SU-DHL-6 (cell line): ENCODE data around the gene TNNC1.
A peak's percentile ranks its signal among the peaks of the same experiment; 100 is the strongest.

Source experiments
- H2AFZ ChIP-seq: fragments of 200-600 bp; sonication (generic); 2 replicates; pipeline ENCODE4 v1.6.1; 2014; ENCODE audit warnings: low read depth, mild to moderate bottlenecking, moderate library complexity, mixed read lengths, antibody characterized with exemption, low read length; ENCODE audit not compliant: severe bottlenecking
- H3F3A ChIP-seq: fragments of 200-600 bp; shearing (Covaris generic); 2 replicates; pipeline ENCODE4 v1.6.0; 2016; ENCODE audit warnings: antibody characterized with exemption, mild to moderate bottlenecking; ENCODE audit not compliant: insufficient read depth
- H3K27ac ChIP-seq: fragments of 200-600 bp; sonication (generic); 2 replicates; pipeline ENCODE4 v1.5.1; 2016; ENCODE audit warnings: low read depth, mild to moderate bottlenecking, low read length, moderate library complexity, mixed read lengths
- H3K27me3 ChIP-seq: fragments of 200-600 bp; sonication (generic), shearing (Covaris generic); 2 replicates; pipeline ENCODE4 v1.6.0; 2014; ENCODE audit warnings: mild to moderate bottlenecking, low read length
- H3K36me3 ChIP-seq: fragments of 200-600 bp; sonication (generic); 2 replicates; pipeline ENCODE4 v1.6.1; 2014; ENCODE audit warnings: mild to moderate bottlenecking, low read length, mixed read lengths
- H3K4me2 ChIP-seq: fragments of 300-600, 200-600 bp; shearing (Covaris generic), sonication (generic); 2 replicates; pipeline ENCODE4 v1.6.0; 2014; ENCODE audit warnings: low read length, low read depth, mild to moderate bottlenecking; ENCODE audit not compliant: poor library complexity, severe bottlenecking
- H3K4me3 ChIP-seq: fragments of 200-600 bp; sonication (generic); 2 replicates; pipeline ENCODE4 v1.5.1; 2014; ENCODE audit warnings: antibody characterized with exemption, low read length, mild to moderate bottlenecking, mixed read lengths; ENCODE audit not compliant: insufficient read depth, poor library complexity, severe bottlenecking
- H3K79me2 ChIP-seq: fragments of 200-600 bp; sonication (generic); 2 replicates; pipeline ENCODE4 v1.6.1; 2014; ENCODE audit warnings: mild to moderate bottlenecking, low read length, moderate library complexity; ENCODE audit not compliant: insufficient read depth
- H3K9ac ChIP-seq: fragments of 200-600 bp; sonication (generic); 2 replicates; pipeline ENCODE4 v1.7.0; 2014; ENCODE audit warnings: mild to moderate bottlenecking, low read length
- H3K9me2 ChIP-seq: fragments of 200-600 bp; sonication (generic); replicated peaks from 2 replicates; pipeline ENCODE4 v1.6.1; 2014; ENCODE audit warnings: low read length; ENCODE audit not compliant: insufficient read depth
- H3K9me3 ChIP-seq: fragments of 200-600 bp; sonication (generic); 2 replicates; pipeline ENCODE4 v1.6.1; 2014; ENCODE audit warnings: low read length, mixed read lengths; ENCODE audit not compliant: insufficient read depth
- H4K20me1 ChIP-seq: fragments of 200-600 bp; sonication (generic); 2 replicates; pipeline ENCODE4 v1.6.1; 2014; ENCODE audit warnings: low read depth, mild to moderate bottlenecking, antibody characterized with exemption, low read length, moderate library complexity, mixed read lengths
- CTCF ChIP-seq: fragments of 200-600 bp; sonication (generic); IDR thresholded peaks from one replicate; pipeline ENCODE4 v1.5.1; 2017; ENCODE audit warnings: antibody characterized with exemption, mild to moderate bottlenecking, low read length, moderate library complexity; ENCODE audit not compliant: insufficient read depth, poor library complexity, severe bottlenecking
- EZH2phosphoT487 ChIP-seq: fragments of 200-600 bp; sonication (generic), shearing (Covaris generic); conservative IDR thresholded peaks from 2 replicates; pipeline ENCODE4 v1.6.1; 2018; ENCODE audit warnings: mild to moderate bottlenecking, antibody characterized with exemption, low read length, moderate library complexity, mixed read lengths

TNNC1 gene

DNA sequence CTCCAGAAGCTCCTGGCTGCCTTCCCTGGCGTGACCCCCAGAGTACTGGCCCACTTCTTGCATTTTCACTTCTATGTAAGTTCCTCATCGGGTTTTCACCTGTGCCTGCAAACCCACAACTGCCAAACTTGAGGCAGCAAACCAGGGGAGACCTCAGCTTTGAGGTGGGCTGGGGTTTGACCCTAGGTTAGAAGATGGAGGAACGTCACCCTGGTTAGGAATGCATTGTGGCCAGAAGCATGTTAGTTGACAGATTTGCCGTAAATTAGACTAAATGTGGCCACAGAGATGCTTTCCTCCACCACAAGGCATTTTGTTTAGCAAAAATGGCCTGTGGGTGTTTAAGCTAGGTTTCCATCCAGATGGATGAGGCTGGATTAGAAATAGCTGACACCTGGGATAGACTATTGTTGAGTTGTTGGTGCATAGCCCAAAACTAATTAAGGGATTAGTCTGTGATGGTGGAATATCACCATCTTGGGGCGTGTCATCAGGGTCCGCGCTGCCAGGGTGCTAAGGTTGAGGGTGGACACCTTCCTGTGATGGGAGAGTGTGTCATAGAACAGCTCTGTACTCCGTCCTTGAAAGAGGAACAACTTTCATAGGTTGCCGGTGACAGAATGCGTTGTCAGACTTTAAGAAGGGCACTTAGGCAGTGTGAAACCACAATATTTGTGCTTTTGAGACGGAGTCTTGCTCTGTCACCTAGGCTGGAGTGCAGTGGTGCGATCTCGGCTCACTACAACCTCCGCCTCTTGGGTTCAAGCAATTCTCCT is 5.1 kb upstream of the TNNC1 start:
- Histone ChIP-seq H4K20me1 (no peaks in the 10 kb centered on the region), H3K9ac (no peak overlapping the region)

DNA sequence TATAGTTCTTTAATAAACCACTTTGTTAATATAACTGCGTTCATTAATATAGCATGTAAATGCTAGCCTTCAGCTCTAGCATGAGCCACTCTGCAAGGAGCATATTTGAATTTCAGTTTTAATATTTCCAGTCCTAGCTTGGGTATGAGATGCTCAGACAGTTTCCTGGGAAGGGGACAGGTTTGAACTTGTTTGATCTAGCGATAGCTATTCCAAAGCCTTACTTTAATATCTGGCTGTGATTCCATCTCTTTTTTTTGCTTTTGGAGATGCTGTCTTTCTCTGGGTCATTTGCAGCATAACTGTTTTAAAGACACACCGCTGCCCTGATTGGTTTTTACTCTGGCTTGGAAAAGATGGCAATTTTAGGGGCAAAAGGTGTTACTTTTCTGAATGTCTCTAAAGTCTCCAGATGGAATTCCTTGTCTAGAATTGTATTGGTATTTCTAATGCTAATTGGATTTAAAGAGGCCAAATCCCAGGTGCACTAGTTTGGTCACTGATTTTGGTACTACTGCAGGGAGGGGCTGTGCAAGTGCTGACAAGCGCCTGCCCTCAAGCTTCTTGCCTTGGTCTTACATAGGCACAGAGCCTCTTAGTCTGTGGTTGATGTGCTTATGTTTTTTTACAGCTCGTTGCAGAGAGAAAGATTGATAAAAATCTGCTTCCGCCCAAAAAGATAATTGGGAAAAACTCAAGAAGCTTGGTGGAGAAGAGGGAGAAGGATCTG is 4.4 kb upstream of the TNNC1 start:
- Histone ChIP-seq H3K9me2 (no peaks in the 10 kb centered on the region), H3K79me2 (peaks cover 14% of the 10 kb centered on the region), H3K4me2 (no peak overlapping the region), H3K9me3 (no peaks in the 10 kb centered on the region), H3K36me3 (peaks cover 3% of the 10 kb centered on the region; the same call in 1 of the 2 replicates), H3K27ac (no peak overlapping the region), H3K4me3 (no peak overlapping the region), H3F3A (peaks cover 10% of the 10 kb centered on the region; the same call in 1 of the 2 replicates), H4K20me1 (no peaks in the 10 kb centered on the region), H2AFZ (no peak overlapping the region), H3K9ac (no peak overlapping the region), H3K27me3 (no peaks in the 10 kb centered on the region)
- no peak for TF ChIP-seq EZH2phosphoT487
- no peak for TF ChIP-seq CTCF

More for the DNA sequence above, 5.1 kb upstream of the TNNC1 start:
- Histone ChIP-seq H3K27ac (no peak overlapping the region), H3K79me2 (peaks cover 14% of the 10 kb centered on the region), H3K27me3 (no peaks in the 10 kb centered on the region), H3K4me3 (no peak overlapping the region), H3K36me3 (peaks cover 3% of the 10 kb centered on the region; the same call in 1 of the 2 replicates), H2AFZ (no peak overlapping the region), H3K9me3 (no peaks in the 10 kb centered on the region), H3K9me2 (no peaks in the 10 kb centered on the region), H3K4me2 (no peak overlapping the region), H3F3A (peaks cover 10% of the 10 kb centered on the region; the same call in 1 of the 2 replicates)
- TF ChIP-seq EZH2phosphoT487 (no peak), CTCF (no peak)

- Histone ChIP-seq H3K27me3 (no peaks in the 10 kb centered on the region), H3K27ac (no peak overlapping the region), H3F3A (peaks cover 10% of the 10 kb centered on the region; the same call in 1 of the 2 replicates), H3K9me3 (no peaks in the 10 kb centered on the region), H3K36me3 (peaks cover 3% of the 10 kb centered on the region; the same call in 1 of the 2 replicates), H2AFZ (no peak overlapping the region), H4K20me1 (no peaks in the 10 kb centered on the region), H3K4me2 (peak overlapping the region; percentile 76), H3K9me2 (no peaks in the 10 kb centered on the region), H3K9ac (peak overlapping the region; percentile 94), H3K4me3 (peak overlapping the region; percentile 93), H3K79me2 (peaks cover 10% of the 10 kb centered on the region; the same call in 1 of the 2 replicates)
- TF ChIP-seq EZH2phosphoT487 (no peak), CTCF (no peak)
These were observed 3.0 kb upstream of the TNNC1 start for GRCh38 chr3:52456800-52457183.
